Measurements from ENCODE around the gene TMEM248.
A peak's percentile ranks its signal among the peaks of the same experiment; 100 is the strongest.
"Not testable (repeated sequence)": the region's sequence is repeated elsewhere in the genome, so short reads cannot be mapped to it uniquely, and the experiment has no call there.

TMEM248 gene

DNA sequence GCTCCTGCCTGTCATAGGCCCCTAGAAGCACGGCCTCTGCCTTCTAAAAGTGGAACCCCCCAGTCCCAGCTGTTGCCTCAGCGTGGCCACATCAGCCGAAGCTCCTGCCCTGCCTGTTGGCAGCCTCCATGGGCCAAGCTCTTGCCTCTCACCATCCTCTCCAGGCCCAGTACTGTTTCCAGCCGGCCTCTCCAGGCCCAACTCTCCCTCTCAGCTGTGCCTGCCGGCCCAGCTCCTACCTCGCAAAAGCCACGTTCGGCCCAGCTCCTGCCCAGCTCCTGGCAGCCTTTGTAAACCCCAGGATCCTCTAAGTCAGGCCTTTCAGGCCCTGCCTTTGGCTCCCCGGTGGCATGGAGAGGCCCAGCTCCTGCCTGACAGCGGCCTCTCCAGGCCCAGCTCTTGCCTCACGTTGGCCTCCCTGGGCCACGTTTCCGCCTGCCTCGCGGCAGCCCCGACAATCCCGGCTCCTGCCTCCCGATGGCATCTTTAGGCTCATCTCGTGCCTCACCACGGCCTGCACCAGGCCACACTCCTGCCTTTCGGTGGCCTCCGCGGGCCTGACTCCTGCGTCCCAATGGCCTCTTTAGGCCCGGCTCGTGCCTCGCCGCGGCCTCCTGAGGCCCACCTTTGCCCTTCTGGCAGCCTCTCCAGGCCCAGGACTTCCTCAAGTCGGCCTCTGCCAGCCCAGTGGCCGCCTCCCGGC, 17.5 kb upstream of the TMEM248 start:
- H3K27me3 ChIP-seq (ENCODE audit: insufficient read depth, insufficient read length) = no peaks in the 10 kb centered on the region
- H3K4me1 ChIP-seq (ENCODE audit: insufficient read depth, insufficient read length) = no peaks in the 10 kb centered on the region
- DNase-seq (ENCODE audit: low read depth, low spot score) = no peak
- no peak overlapping the region for H3K4me3 ChIP-seq (ENCODE audit: insufficient read length, low read depth)
- peaks cover 37% of the 10 kb centered on the region for H3K36me3 ChIP-seq (ENCODE audit: insufficient read depth, insufficient read length, low read length)
- no peak for TF ChIP-seq SUZ12 (IDR thresholded peaks at IDR 0.05; ENCODE audit: extremely low read depth, insufficient read depth, insufficient read length)
- TF ChIP-seq ZNF274 (IDR thresholded peaks at IDR 0.05; ENCODE audit: low read depth, low read length) = no peak
- no peak for TF ChIP-seq YY1 (IDR thresholded peaks at IDR 0.05; ENCODE audit: insufficient read depth, insufficient read length)
- H3K9me3 ChIP-seq (ENCODE audit: insufficient read depth, low read length) = peaks cover 6% of the 10 kb centered on the region; the same call in 1 of the 2 replicates
- H3K9ac ChIP-seq (ENCODE audit: insufficient read length, low read depth) = no peak overlapping the region

DNA sequence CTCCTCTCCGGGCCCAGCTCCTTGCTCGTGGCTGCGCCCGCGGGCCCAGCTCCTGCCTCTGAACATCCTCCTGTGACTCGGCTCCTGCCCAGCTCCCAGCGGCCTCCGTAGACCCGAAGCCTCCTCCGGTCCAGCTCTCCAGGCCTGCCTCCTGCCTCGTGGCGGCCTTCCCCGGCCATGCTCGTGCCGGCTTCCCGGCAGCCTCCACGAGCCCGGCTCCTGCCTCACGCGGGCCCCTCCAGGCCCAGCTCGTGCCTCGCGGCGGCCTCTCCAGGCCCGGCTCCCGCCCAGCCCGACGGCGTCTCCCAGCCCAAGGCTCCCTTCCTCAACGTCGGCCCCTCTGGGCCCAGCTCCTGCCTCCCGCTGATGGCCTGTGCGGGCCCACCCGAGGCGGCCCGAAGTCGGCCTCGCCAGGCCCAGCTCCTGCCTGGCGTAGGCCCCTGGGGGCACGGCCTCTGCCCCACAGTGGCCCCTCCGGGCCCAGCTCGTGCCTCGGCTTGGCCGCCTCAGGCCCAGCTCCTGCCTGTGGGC, 16.9 kb upstream of the TMEM248 start:
- Histone ChIP-seq H3K9ac (ENCODE audit: insufficient read length, low read depth) (peak overlapping the region; percentile 17), H3K9me3 (ENCODE audit: insufficient read depth, low read length) (peaks cover 6% of the 10 kb centered on the region; the same call in 1 of the 2 replicates), H3K4me3 (ENCODE audit: insufficient read length, low read depth) (no peak overlapping the region), H3K4me1 (ENCODE audit: insufficient read depth, insufficient read length) (no peaks in the 10 kb centered on the region), H3K27me3 (ENCODE audit: insufficient read depth, insufficient read length) (no peaks in the 10 kb centered on the region), H3K36me3 (ENCODE audit: insufficient read depth, insufficient read length, low read length) (peaks cover 31% of the 10 kb centered on the region)
- DNase-seq (ENCODE audit: low read depth, low spot score) = no peak
- TF ChIP-seq ZNF274 (IDR thresholded peaks at IDR 0.05; ENCODE audit: low read depth, low read length) = no peak
- TF ChIP-seq YY1 (IDR thresholded peaks at IDR 0.05; ENCODE audit: insufficient read depth, insufficient read length) = no peak
- no peak for TF ChIP-seq SUZ12 (IDR thresholded peaks at IDR 0.05; ENCODE audit: extremely low read depth, insufficient read depth, insufficient read length)

DNA sequence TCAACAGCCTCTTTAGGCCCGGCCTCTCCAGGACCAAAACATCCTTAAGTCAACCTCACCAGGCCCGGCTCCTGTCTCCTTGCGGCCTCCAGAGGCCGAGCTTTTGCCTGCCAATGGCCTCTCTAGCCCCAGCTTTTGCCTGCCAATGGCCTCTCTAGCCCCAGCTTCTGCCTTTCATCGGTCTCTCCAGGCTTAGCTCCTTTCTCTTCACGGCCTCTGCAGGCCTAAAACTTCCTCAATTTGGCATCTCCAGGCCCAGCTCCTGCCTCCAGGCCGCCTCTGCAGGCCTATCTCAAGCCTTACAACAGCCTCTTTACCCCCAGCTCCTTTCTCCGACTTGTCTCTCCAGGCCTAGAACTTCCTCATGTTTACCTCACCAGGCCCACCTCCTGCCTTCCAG, 15.7 kb upstream of the TMEM248 start:
- H3K4me3 ChIP-seq (ENCODE audit: insufficient read length, low read depth) = no peak overlapping the region
- H3K4me1 ChIP-seq (ENCODE audit: insufficient read depth, insufficient read length) = no peaks in the 10 kb centered on the region
- no peaks in the 10 kb centered on the region for H3K27me3 ChIP-seq (ENCODE audit: insufficient read depth, insufficient read length)
- H3K36me3 ChIP-seq (ENCODE audit: insufficient read depth, insufficient read length, low read length) = peaks cover 23% of the 10 kb centered on the region
- no peak overlapping the region for H3K9ac ChIP-seq (ENCODE audit: insufficient read length, low read depth)
- DNase-seq (ENCODE audit: low read depth, low spot score) = no peak
- peaks cover 6% of the 10 kb centered on the region; the same call in 1 of the 2 replicates for H3K9me3 ChIP-seq (ENCODE audit: insufficient read depth, low read length)
- no peak for TF ChIP-seq SUZ12 (IDR thresholded peaks at IDR 0.05; ENCODE audit: extremely low read depth, insufficient read depth, insufficient read length)
- TF ChIP-seq ZNF274 (IDR thresholded peaks at IDR 0.05; ENCODE audit: low read depth, low read length) = no peak

DNA sequence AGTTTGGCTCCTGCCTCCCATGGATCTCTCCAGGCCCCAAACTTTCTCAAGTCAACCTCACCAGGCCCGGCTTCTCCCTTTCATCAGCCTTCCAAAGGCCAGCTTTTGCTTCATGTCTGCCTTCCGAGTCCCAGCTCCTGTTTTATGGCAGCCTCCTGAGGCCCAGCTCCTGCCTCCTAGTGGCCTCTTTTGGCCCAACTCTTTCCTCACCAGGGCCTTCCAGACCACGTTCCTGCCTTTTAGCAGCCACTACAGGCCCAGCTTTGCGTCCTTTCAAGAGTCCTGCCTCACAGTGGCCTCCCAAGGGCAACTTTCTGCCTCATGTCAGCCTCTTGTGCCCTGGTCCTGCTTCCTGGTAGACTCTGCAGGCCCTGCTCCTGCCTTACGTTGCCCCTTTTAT, 15.3 kb upstream of the TMEM248 start:
- Histone ChIP-seq H3K9me3 (ENCODE audit: insufficient read depth, low read length) (peaks cover 6% of the 10 kb centered on the region; the same call in 1 of the 2 replicates), H3K27me3 (ENCODE audit: insufficient read depth, insufficient read length) (no peaks in the 10 kb centered on the region), H3K4me1 (ENCODE audit: insufficient read depth, insufficient read length) (no peaks in the 10 kb centered on the region), H3K9ac (ENCODE audit: insufficient read length, low read depth) (no peak overlapping the region), H3K4me3 (ENCODE audit: insufficient read length, low read depth) (no peak overlapping the region), H3K36me3 (ENCODE audit: insufficient read depth, insufficient read length, low read length) (peaks cover 23% of the 10 kb centered on the region)
- DNase-seq (ENCODE audit: low read depth, low spot score) = no peak
- no peak for TF ChIP-seq SUZ12 (IDR thresholded peaks at IDR 0.05; ENCODE audit: extremely low read depth, insufficient read depth, insufficient read length)
- no peak for TF ChIP-seq ZNF274 (IDR thresholded peaks at IDR 0.05; ENCODE audit: low read depth, low read length)
- TF ChIP-seq YY1 (IDR thresholded peaks at IDR 0.05; ENCODE audit: insufficient read depth, insufficient read length) = no peak

DNA sequence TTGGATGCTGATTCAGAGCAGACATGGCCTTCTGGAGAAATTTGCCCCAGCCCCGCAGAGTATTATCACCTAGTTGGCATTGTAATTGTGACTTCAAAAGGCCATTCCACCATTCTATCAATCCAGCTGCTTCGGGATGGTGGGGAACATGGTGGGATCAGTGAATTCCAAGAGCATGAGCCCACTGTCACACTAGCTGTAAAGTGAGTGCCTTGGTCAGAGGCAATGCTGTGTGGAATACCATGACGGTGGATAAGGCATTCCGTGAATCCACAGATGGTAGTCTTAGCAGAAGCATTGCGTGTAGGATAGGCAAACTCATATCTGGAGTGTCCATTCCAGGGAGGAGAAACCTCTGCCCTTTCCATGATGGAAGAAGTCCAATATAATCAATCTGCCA, 13.3 kb upstream of the TMEM248 start:
- Histone ChIP-seq H3K27me3 (ENCODE audit: insufficient read depth, insufficient read length) (no peaks in the 10 kb centered on the region), H3K9ac (ENCODE audit: insufficient read length, low read depth) (no peak overlapping the region), H3K4me3 (ENCODE audit: insufficient read length, low read depth) (no peak overlapping the region), H3K4me1 (ENCODE audit: insufficient read depth, insufficient read length) (no peaks in the 10 kb centered on the region), H3K9me3 (ENCODE audit: insufficient read depth, low read length) (peaks cover 6% of the 10 kb centered on the region; the same call in 1 of the 2 replicates), H3K36me3 (ENCODE audit: insufficient read depth, insufficient read length, low read length) (peaks cover 12% of the 10 kb centered on the region)
- no peak for DNase-seq (ENCODE audit: low read depth, low spot score)
- TF ChIP-seq YY1 (IDR thresholded peaks at IDR 0.05; ENCODE audit: insufficient read depth, insufficient read length) (no peak), ZNF274 (IDR thresholded peaks at IDR 0.05; ENCODE audit: low read depth, low read length) (no peak), SUZ12 (IDR thresholded peaks at IDR 0.05; ENCODE audit: extremely low read depth, insufficient read depth, insufficient read length) (no peak)

DNA sequence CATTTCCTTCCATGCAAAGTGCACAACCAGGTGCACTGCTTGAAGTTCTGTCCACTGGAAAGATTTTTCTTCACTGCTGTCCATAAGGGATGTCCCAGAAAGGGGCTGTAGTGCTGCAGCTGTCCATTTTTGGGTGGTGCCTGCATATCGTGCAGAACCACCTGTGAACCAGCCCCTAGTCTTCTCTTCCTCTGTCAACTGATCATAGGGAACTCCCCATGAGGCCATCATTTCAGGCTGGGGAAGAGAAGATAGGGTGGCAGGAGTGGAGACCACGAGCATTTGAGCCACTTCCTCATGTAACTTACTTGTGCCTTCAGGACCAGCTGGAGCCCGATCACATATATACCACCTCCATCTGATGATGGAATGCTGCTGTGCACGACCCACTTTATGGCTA, 12.4 kb upstream of the TMEM248 start:
- H3K4me3 ChIP-seq (ENCODE audit: insufficient read length, low read depth); H3K9me3 ChIP-seq (ENCODE audit: insufficient read depth, low read length); DNase-seq (ENCODE audit: low read depth, low spot score); H3K4me1 ChIP-seq (ENCODE audit: insufficient read depth, insufficient read length); H3K36me3 ChIP-seq (ENCODE audit: insufficient read depth, insufficient read length, low read length); H3K27me3 ChIP-seq (ENCODE audit: insufficient read depth, insufficient read length); H3K9ac ChIP-seq (ENCODE audit: insufficient read length, low read depth): not testable (repeated sequence)

DNA sequence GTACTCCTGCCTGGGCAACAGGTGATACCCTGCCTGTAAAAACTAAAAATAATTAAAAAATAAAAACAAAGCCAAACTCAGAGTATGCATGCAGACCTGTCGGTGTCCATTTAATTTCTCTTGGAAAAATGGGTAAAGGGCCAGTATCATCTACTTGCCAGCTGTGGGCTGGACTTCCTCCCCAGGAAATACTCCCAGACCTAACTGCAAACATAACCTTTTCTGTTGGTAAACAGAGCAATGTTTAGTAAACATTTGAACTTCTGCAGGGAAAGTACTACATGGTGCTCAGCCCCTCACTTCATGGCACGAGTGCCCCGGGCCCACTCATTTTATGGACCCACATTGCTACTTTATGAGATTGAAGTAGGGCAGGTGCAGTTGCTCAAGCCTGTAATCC, 10.2 kb upstream of the TMEM248 start:
- DNase-seq (ENCODE audit: low read depth, low spot score) = no peak
- H3K36me3 ChIP-seq (ENCODE audit: insufficient read depth, insufficient read length, low read length) = peaks cover 2% of the 10 kb centered on the region
- H3K27me3 ChIP-seq (ENCODE audit: insufficient read depth, insufficient read length) = no peaks in the 10 kb centered on the region

DNA sequence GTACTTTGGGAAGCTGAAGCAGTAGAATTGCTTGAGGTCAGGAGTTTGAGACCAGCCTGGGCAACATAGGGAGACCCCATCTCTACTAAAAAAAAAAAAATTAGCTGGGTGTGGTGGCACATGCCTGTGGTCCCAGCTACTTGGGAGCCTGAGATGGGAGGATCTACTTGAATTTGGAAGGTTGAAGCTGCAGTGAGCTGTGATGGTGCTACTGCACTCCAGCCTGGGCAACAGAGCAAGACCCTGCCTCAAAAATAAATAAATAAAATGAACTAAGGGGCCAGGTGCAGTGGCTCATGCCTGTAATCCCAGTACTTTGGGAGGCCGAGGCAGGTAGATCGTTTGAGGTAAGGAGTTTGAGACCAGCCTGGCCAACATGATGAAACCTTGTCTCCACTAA, 9.8 kb upstream of the TMEM248 start:
- not testable (repeated sequence) for H3K9ac ChIP-seq (ENCODE audit: insufficient read length, low read depth); H3K4me3 ChIP-seq (ENCODE audit: insufficient read length, low read depth); H3K4me1 ChIP-seq (ENCODE audit: insufficient read depth, insufficient read length); H3K36me3 ChIP-seq (ENCODE audit: insufficient read depth, insufficient read length, low read length); H3K9me3 ChIP-seq (ENCODE audit: insufficient read depth, low read length); DNase-seq (ENCODE audit: low read depth, low spot score); H3K27me3 ChIP-seq (ENCODE audit: insufficient read depth, insufficient read length)

More for the DNA sequence above, 10.2 kb upstream of the TMEM248 start:
- no peak overlapping the region for H3K4me3 ChIP-seq (ENCODE audit: insufficient read length, low read depth)
- no peaks in the 10 kb centered on the region for H3K9me3 ChIP-seq (ENCODE audit: insufficient read depth, low read length)
- no peaks in the 10 kb centered on the region for H3K4me1 ChIP-seq (ENCODE audit: insufficient read depth, insufficient read length)
- no peak overlapping the region for H3K9ac ChIP-seq (ENCODE audit: insufficient read length, low read depth)
- TF ChIP-seq SUZ12 (IDR thresholded peaks at IDR 0.05; ENCODE audit: extremely low read depth, insufficient read depth, insufficient read length) (no peak), ZNF274 (IDR thresholded peaks at IDR 0.05; ENCODE audit: low read depth, low read length) (no peak), YY1 (IDR thresholded peaks at IDR 0.05; ENCODE audit: insufficient read depth, insufficient read length) (no peak)
